GM13976 (cell line): Measurements from ENCODE around the gene LRRTM2.
"Not testable (repeated sequence)": the region's sequence is repeated elsewhere in the genome, so short reads cannot be mapped to it uniquely, and the experiment has no call there.

Experiments used
- DNase-seq: peaks from one replicate; pipeline ENCODE4 v3.0.0; 2012; ENCODE audit warnings: low spot score
- CTCF ChIP-seq: IDR thresholded peaks from 2 replicates; pipeline ENCODE4 v1.5.1; 2012; ENCODE audit warnings: borderline replicate concordance, mild to moderate bottlenecking; ENCODE audit not compliant: insufficient read depth; ENCODE audit errors: extremely low read depth, missing control alignments, control extremely low read depth
- in situ Hi-C: fragments of 300-500 bp; cut with MboI; formaldehyde crosslinking; loops from one replicate; pipeline ENCODE4 v1.12.0; 2022; ENCODE audit warnings: low sequenced_read_pairs, mixed read lengths, inconsistent platforms; ENCODE audit not compliant: unreplicated experiment

Gene LRRTM2

GRCh38 chr5:138844125-138844461 is 31.0 kb downstream of the LRRTM2 start:
- no peak for DNase-seq
- no peak for TF ChIP-seq CTCF
- in situ Hi-C loops, result no loop called here

GRCh38 chr5:138843316-138844124 is 31.6 kb downstream of the LRRTM2 start:
- no peak for DNase-seq
- TF ChIP-seq CTCF, result no peak
- in situ Hi-C loops, result no loop called here

- in situ Hi-C loops, result no loop called here
- TF ChIP-seq CTCF, result no peak
- DNase-seq, result no peak
Measured at GRCh38 chr5:138841531-138841930, 33.6 kb downstream of the LRRTM2 start.

- in situ Hi-C loops, result no loop called here
- TF ChIP-seq CTCF, result no peak
- DNase-seq, result no peak
Measured at GRCh38 chr5:138840103-138840502, 35.0 kb downstream of the LRRTM2 start.

- TF ChIP-seq CTCF, result no peak
- in situ Hi-C loops, result no loop called here
- DNase-seq, result no peak
Measured at GRCh38 chr5:138837160-138837559, 38.0 kb downstream of the LRRTM2 start.

GRCh38 chr5:138834853-138835252 is 40.3 kb downstream of the LRRTM2 start:
- in situ Hi-C loops, DNase-seq: not testable (repeated sequence)

GRCh38 chr5:138833726-138834480 is 41.2 kb downstream of the LRRTM2 start:
- DNase-seq, result no peak
- TF ChIP-seq CTCF, result no peak
- in situ Hi-C loops, result no loop called here
